Peyer's patch (tissue), 4 donors: Measurements from ENCODE around the gene PPP1R37.

ENCODE experiments used
- CTCF ChIP-seq, 6 experiments: fragments of 450-650 bp in 4 of 6; fragments of 200-600 bp in 2 of 6; sonication (generic) in 1 of 6; IDR thresholded peaks; one replicate each; pipeline ENCODE4 v1.5.1; 2017 to 2019; ENCODE audit warnings: antibody characterized with exemption in 6 of 6, mild to moderate bottlenecking in 3 of 6, moderate library complexity in 1 of 6
- POLR2A ChIP-seq, 2 donors: fragments of 450-650 bp; IDR thresholded peaks; one replicate each; pipeline ENCODE4 v1.5.1; 2017; ENCODE audit warnings: antibody characterized with exemption in 2 of 2, mild to moderate bottlenecking in 2 of 2, moderate library complexity in 2 of 2

- TF ChIP-seq CTCF (IDR thresholded peaks at IDR 0.05) = no peak
- TF ChIP-seq POLR2A (IDR thresholded peaks at IDR 0.05) = peak; percentile 52 to 65
Measured at GRCh38 chr19:45091031-45091923, 1.7 kb upstream of the PPP1R37 start.
